ENCODE data around the gene NTSR2. TPM values are rescaled to one million over a fixed set of nuclear protein-coding genes. Genes with fewer than 3 reads are reported as not detected.

The NTSR2 gene
- total RNA-seq, 4 donors from 2014 or later, result not detected

DNA sequence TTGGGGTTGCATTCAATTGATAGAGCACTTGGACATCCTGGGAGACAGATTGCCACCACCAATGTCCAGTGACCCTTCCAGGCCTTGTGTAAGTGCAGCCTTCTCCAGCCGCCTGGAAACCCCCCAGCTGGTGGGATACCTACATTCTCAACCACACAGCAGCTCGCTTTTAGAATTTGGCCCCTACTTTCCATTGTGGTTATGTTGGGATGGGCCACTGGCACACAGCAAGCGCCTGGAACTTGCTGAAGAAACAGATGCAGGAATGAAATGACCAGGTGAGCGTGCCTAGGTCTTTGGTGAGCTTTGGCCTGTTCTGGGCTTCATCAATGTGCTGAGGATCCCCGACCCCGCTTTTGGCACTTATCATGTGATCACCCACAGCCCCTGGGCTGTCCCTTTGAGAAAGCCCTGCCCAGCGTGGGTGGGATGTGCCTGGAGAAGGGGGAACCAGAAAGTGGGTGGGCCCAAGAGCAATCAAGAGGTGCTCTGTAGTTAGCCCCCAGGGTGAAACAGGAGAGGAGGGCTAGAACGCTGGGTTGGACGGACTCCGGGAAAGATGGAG, 16.0 kb upstream of the NTSR2 start:
- Histone ChIP-seq H3K4me3 (no peak overlapping the region), H3K27ac (no peak overlapping the region), H3K36me3 (no peaks in the 10 kb centered on the region), H3K27me3 (peaks cover 23% of the 10 kb centered on the region), H3K9me3 (no peaks in the 10 kb centered on the region), H3K4me1 (peaks cover 4 to 23% (median 5%) of the 10 kb centered on the region in 3 donors)
- 100% methylated on average over 2 of the region's 10 CpGs; no CpG with 5 or more reads in 1 of the 2 donors for WGBS, 2 donors (ENCODE audit: low coverage in 1 of 2)
- TF ChIP-seq EP300 (IDR thresholded peaks at IDR 0.05) (no peak), POLR2A (IDR thresholded peaks at IDR 0.05) (no peak), POLR2AphosphoS5 (IDR thresholded peaks at IDR 0.05) (no peak)
- TF ChIP-seq, protein P1, sequence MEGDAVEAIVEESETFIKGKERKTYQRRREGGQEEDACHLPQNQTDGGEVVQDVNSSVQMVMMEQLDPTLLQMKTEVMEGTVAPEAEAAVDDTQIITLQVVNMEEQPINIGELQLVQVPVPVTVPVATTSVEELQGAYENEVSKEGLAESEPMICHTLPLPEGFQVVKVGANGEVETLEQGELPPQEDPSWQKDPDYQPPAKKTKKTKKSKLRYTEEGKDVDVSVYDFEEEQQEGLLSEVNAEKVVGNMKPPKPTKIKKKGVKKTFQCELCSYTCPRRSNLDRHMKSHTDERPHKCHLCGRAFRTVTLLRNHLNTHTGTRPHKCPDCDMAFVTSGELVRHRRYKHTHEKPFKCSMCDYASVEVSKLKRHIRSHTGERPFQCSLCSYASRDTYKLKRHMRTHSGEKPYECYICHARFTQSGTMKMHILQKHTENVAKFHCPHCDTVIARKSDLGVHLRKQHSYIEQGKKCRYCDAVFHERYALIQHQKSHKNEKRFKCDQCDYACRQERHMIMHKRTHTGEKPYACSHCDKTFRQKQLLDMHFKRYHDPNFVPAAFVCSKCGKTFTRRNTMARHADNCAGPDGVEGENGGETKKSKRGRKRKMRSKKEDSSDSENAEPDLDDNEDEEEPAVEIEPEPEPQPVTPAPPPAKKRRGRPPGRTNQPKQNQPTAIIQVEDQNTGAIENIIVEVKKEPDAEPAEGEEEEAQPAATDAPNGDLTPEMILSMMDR (IDR thresholded peaks at IDR 0.05), result no peak
- ATAC-seq, result no peak

DNA sequence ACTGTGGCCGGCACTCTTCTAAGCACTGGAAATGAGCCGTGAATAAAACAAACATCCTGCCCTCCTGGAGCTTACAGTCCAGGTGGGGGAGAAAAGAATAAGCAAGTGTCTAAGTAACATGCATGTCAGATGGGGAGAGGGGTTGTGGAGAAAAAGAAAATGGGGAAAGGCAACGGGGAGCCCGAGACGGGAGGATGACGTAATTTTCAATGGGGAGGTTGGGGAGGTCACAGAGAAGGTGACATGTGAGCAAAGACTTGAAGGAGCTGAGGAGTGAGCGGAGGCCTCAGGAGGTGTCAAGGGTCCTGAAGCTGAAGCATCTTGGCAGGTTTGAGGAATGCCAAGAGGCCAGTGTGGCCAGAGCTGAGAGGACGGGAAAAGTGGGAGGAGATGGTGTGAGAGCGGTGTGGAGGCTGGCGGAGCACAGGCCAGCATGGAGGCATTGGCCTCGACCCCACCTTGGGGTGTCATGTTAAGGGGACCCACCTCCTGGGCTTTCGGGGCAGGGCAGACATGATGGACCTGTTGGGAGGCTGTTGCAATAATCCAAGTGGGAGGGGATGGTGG, 15.0 kb upstream of the NTSR2 start:
- no peak overlapping the region for H3K4me3 ChIP-seq
- H3K27ac ChIP-seq, result no peak overlapping the region
- ATAC-seq, result no peak
- no peak for TF ChIP-seq POLR2AphosphoS5 (IDR thresholded peaks at IDR 0.05)
- no peak for TF ChIP-seq POLR2A (IDR thresholded peaks at IDR 0.05)
- no peak for TF ChIP-seq EP300 (IDR thresholded peaks at IDR 0.05)
- H3K27me3 ChIP-seq, result peaks cover 23% of the 10 kb centered on the region
- H3K9me3 ChIP-seq, result no peaks in the 10 kb centered on the region
- 78 to 88% methylated on average over 11 of the region's 12 CpGs for WGBS, 2 donors (ENCODE audit: low coverage in 1 of 2)
- no peaks in the 10 kb centered on the region for H3K36me3 ChIP-seq
- H3K4me1 ChIP-seq, result peaks cover 4 to 28% (median 5%) of the 10 kb centered on the region in 3 donors

DNA sequence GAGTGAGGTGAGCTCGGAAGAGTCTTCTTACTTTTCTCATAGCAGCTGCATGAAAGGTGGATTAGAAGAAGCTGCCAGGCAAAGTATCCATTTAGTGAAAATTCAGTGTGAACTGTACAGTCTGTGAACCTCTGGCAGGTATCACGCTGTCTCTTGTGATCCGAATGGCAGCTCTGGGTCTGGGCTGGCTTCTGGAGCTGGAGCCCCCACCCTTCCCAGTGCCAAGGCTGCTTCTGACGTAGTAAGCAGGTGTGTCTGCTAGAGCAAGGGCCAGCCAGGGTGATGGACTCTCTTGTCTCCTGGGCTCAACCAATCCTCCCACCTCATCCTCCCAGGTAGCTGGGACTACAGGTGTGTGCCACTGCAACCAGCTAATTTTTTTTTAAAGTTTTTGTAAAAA, 14.0 kb upstream of the NTSR2 start:
- TF ChIP-seq POLR2AphosphoS5 (IDR thresholded peaks at IDR 0.05), result no peak
- no peaks in the 10 kb centered on the region for H3K9me3 ChIP-seq

DNA sequence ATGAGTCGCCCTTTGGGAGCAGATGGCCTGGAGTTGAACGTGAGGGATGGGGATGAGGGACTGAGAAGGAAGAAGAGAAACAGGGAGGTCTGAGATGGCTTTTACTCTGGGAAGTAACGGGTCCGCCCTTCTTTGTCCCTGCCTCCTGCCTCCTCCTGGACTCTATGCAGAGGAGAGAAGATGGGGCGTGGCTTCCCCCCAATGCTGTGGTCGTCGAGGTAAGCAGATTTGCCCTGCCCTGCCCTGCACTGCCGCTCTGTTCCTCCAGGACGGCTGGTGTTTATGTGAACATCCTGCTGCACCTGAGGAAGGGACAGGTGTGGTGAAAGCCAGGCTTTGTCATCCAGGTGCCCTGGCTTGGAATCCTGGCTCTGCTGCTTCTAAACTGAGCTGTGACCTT, 13.5 kb upstream of the NTSR2 start:
- H3K4me1 ChIP-seq, result peaks cover 0 to 17% (median 0%) of the 10 kb centered on the region in 3 donors
- no peak for ATAC-seq
- H3K36me3 ChIP-seq, result no peaks in the 10 kb centered on the region
- peaks cover 35% of the 10 kb centered on the region for H3K27me3 ChIP-seq
- TF ChIP-seq EP300 (IDR thresholded peaks at IDR 0.05) (no peak), POLR2AphosphoS5 (IDR thresholded peaks at IDR 0.05) (no peak), POLR2A (IDR thresholded peaks at IDR 0.05) (no peak)
- TF ChIP-seq, protein P1 (IDR thresholded peaks at IDR 0.05), result no peak
- WGBS, 2 donors (ENCODE audit: low coverage in 1 of 2), result 47 to 71% methylated on average over 3 to 7 of the region's 9 CpGs
- no peak overlapping the region for H3K4me3 ChIP-seq
- no peaks in the 10 kb centered on the region for H3K9me3 ChIP-seq
- no peak overlapping the region for H3K27ac ChIP-seq

More for the DNA sequence above, 14.0 kb upstream of the NTSR2 start:
- peaks cover 30% of the 10 kb centered on the region for H3K27me3 ChIP-seq
- no peaks in the 10 kb centered on the region for H3K36me3 ChIP-seq
- no peak overlapping the region for H3K27ac ChIP-seq
- peaks cover 3 to 22% (median 4%) of the 10 kb centered on the region in 3 donors for H3K4me1 ChIP-seq
- WGBS, 2 donors (ENCODE audit: low coverage in 1 of 2), result 73 to 90% methylated on average over 2 to 3 of the region's 4 CpGs
- no peak overlapping the region for H3K4me3 ChIP-seq
- no peak for ATAC-seq

DNA sequence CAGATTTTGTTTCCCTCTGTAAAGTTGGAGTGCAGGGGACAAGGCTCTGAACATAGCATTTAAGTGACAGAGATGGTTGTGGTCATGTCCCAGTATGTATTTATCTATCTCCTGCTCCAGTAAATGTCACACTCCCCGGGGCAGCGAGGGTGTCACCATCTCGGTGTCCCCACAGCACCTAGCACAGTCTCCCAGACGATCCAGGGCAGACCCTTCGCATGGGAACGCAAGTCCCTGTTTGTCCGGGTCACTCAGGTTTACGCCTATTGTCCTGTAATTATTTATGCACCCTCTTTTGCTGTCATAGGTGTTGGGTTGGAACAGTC, 12.6 kb upstream of the NTSR2 start:
- WGBS, 2 donors (ENCODE audit: low coverage in 1 of 2), result 83 to 89% methylated on average over 4 to 6 of the region's 8 CpGs
- peaks cover 41% of the 10 kb centered on the region for H3K27me3 ChIP-seq
- no peak overlapping the region for H3K27ac ChIP-seq
- no peak for ATAC-seq
- no peak overlapping the region for H3K4me3 ChIP-seq
- H3K4me1 ChIP-seq, result peaks cover 0 to 8% (median 0%) of the 10 kb centered on the region in 3 donors
- no peaks in the 10 kb centered on the region for H3K36me3 ChIP-seq
- TF ChIP-seq EP300 (IDR thresholded peaks at IDR 0.05) (no peak), POLR2A (IDR thresholded peaks at IDR 0.05) (no peak), POLR2AphosphoS5 (IDR thresholded peaks at IDR 0.05) (no peak)
- TF ChIP-seq, protein P1 (IDR thresholded peaks at IDR 0.05), result no peak
- no peaks in the 10 kb centered on the region for H3K9me3 ChIP-seq
